Endodermal cell (in vitro differentiated cells): Measurements from ENCODE around the gene WDR7. TPM values are rescaled to one million over a fixed set of nuclear protein-coding genes. Genes with fewer than 3 reads are reported as not detected.

Experiments
- DNase-seq: peaks from one replicate; pipeline ENCODE4 v3.0.0-alpha.2; 2017
- H3K27ac ChIP-seq: 2 replicates; pipeline ENCODE4 v1.5.1; 2013; ENCODE audit warnings: mild to moderate bottlenecking, low read depth, low read length, moderate library complexity
- H3K27me3 ChIP-seq: 2 replicates; pipeline ENCODE4 v1.6.1; 2013; ENCODE audit warnings: mild to moderate bottlenecking, low read length, moderate library complexity; ENCODE audit not compliant: insufficient read depth, control insufficient read depth, poor library complexity, severe bottlenecking
- H3K36me3 ChIP-seq: 2 replicates; pipeline ENCODE4 v1.7.0; 2013; ENCODE audit warnings: mild to moderate bottlenecking, low read length, moderate library complexity; ENCODE audit not compliant: control insufficient read depth, insufficient read depth
- H3K4me1 ChIP-seq: one replicate; pipeline ENCODE4 v1.7.0; 2013; ENCODE audit warnings: low read length; ENCODE audit not compliant: control insufficient read depth, insufficient read depth
- H3K4me3 ChIP-seq: 2 replicates; pipeline ENCODE4 v1.5.1; 2013; ENCODE audit warnings: mild to moderate bottlenecking, low read length, moderate library complexity
- H3K9ac ChIP-seq: 2 replicates; pipeline ENCODE4 v1.6.1; 2013; ENCODE audit warnings: mild to moderate bottlenecking, low read length, moderate library complexity; ENCODE audit not compliant: poor library complexity, severe bottlenecking; ENCODE audit errors: extremely low read depth
- H3K9me3 ChIP-seq: 2 replicates; pipeline ENCODE4 v1.6.1; 2013; ENCODE audit warnings: mild to moderate bottlenecking, low read length, moderate library complexity; ENCODE audit not compliant: control insufficient read depth
- H3K27ac Mint-ChIP-seq: 2 replicates; pipeline ENCODE4 v1.8.0; 2020; ENCODE audit warnings: mixed read lengths
- H3K27me3 Mint-ChIP-seq: 2 replicates; pipeline ENCODE4 v1.8.0; 2021; ENCODE audit warnings: mild to moderate bottlenecking, mixed read lengths; ENCODE audit not compliant: insufficient read depth
- H3K36me3 Mint-ChIP-seq: 2 replicates; pipeline ENCODE4 v1.8.0; 2020; ENCODE audit warnings: low read depth, mixed read lengths
- H3K4me1 Mint-ChIP-seq: 2 replicates; pipeline ENCODE4 v1.8.0; 2020; ENCODE audit warnings: mixed read lengths
- H3K4me3 Mint-ChIP-seq: 2 replicates; pipeline ENCODE4 v1.8.0; 2020; ENCODE audit warnings: mild to moderate bottlenecking, moderate library complexity, mixed read lengths
- H3K9me3 Mint-ChIP-seq: 2 replicates; pipeline ENCODE4 v1.8.0; 2020; ENCODE audit warnings: mild to moderate bottlenecking, mixed read lengths
- WGBS, 2 experiments: methylation state at CpG; one replicate each; pipeline versions ENCODE4 v1.1.5 to v1.1.7; 2013; ENCODE audit warnings: missing lambda C conversion rate in 2 of 2, mixed read lengths in 1 of 2; ENCODE audit not compliant: insufficient coverage in 1 of 2, insufficient read length in 1 of 2; 5-methylcytosine and 5-hydroxymethylcytosine counted together
- total RNA-seq, 2 donors: library from RNA; stranded (reverse); fragmentation: NEBNext Ultra II Directional in 1 of 2; extraction: Animal tissue kit (Norgen Biotek cat#: 25700) in 1 of 2; gene quantifications; 2 replicates in 1 of 2; 3 replicates in 1 of 2; pipeline ENCODE4 v1.2.1, GENCODE V29; 2021
- TF ChIP-seq, protein P1 (sequence below): fragments of 200-600 bp; sonication (generic); conservative IDR thresholded peaks from 2 replicates; pipeline ENCODE4 v1.5.0; 2021; ENCODE audit warnings: antibody characterized with exemption, mild to moderate bottlenecking

Gene WDR7
- total RNA-seq, 2 donors from 2014 or later, result 17.1 to 22.5 TPM

DNA sequence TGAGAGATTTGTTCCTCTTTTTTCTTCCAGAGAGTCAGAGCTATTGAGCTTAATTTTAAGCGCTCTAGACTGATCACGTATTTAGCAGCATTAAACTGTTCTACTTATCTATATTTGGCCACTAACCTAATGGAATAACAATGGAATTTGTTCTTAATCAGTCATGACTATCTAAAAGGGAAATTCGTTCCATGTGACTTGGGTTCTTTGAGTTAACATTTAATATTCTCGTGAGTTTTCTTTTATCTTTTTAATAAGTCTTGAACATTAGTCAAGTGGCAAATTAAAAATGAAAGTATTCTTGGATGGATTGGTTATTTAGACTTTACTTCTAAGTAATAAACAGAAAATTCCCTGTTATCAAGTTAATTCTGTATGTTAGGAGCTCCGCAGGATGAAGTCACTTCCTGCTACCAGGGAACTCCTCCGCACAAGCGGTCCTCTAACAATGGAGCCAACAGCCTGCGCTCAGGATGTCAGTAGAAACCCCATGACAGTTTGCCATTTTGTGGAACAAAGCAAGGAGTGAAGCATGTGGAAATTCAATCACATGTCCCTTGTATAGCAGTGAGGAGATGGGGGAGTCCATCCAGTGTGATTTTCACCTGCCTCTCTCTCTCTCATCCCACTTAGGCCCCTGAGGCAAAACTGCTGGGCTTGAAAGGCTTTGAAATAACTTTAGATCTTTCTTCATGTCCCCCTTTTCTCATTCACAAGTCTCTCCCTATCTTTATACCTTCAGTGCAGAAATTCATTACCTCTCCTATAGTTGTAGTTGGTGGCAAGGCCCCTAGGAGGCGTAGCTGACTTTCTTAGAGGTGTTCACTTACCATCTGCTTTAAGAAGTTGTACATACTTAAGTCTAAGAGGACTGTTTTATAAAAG is 138.1 kb downstream of the WDR7 start:
- no peaks in the 10 kb centered on the region for H3K36me3 ChIP-seq
- no peak overlapping the region for H3K4me3 ChIP-seq
- Mint-ChIP-seq H3K4me3 (no peak overlapping the region), H3K9me3 (no peaks in the 10 kb centered on the region), H3K27ac (peak overlapping the region; percentile 52), H3K36me3 (no peaks in the 10 kb centered on the region), H3K4me1 (peaks cover 3% of the 10 kb centered on the region), H3K27me3 (no peaks in the 10 kb centered on the region)
- no peaks in the 10 kb centered on the region for H3K4me1 ChIP-seq
- H3K27me3 ChIP-seq, result no peaks in the 10 kb centered on the region
- H3K9me3 ChIP-seq, result no peaks in the 10 kb centered on the region
- TF ChIP-seq, protein P1, sequence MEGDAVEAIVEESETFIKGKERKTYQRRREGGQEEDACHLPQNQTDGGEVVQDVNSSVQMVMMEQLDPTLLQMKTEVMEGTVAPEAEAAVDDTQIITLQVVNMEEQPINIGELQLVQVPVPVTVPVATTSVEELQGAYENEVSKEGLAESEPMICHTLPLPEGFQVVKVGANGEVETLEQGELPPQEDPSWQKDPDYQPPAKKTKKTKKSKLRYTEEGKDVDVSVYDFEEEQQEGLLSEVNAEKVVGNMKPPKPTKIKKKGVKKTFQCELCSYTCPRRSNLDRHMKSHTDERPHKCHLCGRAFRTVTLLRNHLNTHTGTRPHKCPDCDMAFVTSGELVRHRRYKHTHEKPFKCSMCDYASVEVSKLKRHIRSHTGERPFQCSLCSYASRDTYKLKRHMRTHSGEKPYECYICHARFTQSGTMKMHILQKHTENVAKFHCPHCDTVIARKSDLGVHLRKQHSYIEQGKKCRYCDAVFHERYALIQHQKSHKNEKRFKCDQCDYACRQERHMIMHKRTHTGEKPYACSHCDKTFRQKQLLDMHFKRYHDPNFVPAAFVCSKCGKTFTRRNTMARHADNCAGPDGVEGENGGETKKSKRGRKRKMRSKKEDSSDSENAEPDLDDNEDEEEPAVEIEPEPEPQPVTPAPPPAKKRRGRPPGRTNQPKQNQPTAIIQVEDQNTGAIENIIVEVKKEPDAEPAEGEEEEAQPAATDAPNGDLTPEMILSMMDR, result peak; percentile 85
- H3K27ac ChIP-seq, result no peak overlapping the region
- WGBS, 2 experiments, result 85 to 86% methylated on average over 7 to 9 of the region's 9 CpGs
- DNase-seq, result peak; percentile 88
- H3K9ac ChIP-seq, result no peak overlapping the region

DNA sequence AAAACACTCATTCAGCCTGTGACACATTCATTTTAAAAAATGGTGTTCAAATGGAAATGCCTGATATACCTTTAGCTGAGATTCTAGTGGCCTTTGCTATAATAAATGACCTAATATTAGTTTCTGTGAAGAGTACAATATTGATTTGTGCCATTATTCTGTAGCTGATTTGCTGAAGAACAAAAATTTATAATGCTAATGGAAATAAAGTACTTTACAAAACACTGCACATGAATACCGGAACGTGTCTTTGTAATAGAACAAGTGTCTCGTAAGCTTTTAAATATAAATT is 138.7 kb downstream of the WDR7 start:
- Mint-ChIP-seq H3K9me3 (no peaks in the 10 kb centered on the region), H3K27ac (no peak overlapping the region), H3K36me3 (no peaks in the 10 kb centered on the region), H3K4me3 (no peak overlapping the region), H3K4me1 (peaks cover 3% of the 10 kb centered on the region), H3K27me3 (no peaks in the 10 kb centered on the region)
- Histone ChIP-seq H3K4me3 (no peak overlapping the region), H3K27me3 (no peaks in the 10 kb centered on the region), H3K27ac (no peak overlapping the region), H3K4me1 (no peaks in the 10 kb centered on the region), H3K36me3 (no peaks in the 10 kb centered on the region), H3K9ac (no peak overlapping the region), H3K9me3 (no peaks in the 10 kb centered on the region)
- WGBS, 2 experiments, result 95% methylated on average over 3 of the region's 3 CpGs; no CpG with 5 or more reads in 1 of the 2 experiments
- DNase-seq, result no peak
- TF ChIP-seq, protein P1, result peak; percentile 11

DNA sequence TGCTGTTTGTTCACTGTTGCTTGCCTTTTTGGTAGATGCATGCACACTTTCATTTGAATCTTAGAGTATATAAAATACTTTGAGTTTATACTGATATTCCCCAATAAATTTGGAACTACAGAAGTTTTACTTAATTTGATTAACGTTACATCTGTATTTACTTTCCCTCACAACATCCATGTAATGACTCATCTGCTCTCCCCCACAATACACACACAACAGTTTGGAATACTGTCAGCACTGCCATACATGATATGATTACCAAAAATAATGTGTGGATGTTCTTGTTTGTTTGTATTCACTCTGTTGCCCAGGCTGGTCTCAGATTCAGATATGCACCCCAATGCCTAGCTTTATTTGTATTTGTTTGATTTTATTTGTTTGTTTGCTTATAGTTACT is 144.2 kb downstream of the WDR7 start:
- no peaks in the 10 kb centered on the region for H3K27me3 ChIP-seq
- H3K4me1 ChIP-seq, result no peaks in the 10 kb centered on the region
- Mint-ChIP-seq H3K36me3 (no peaks in the 10 kb centered on the region), H3K9me3 (no peaks in the 10 kb centered on the region), H3K27ac (no peak overlapping the region), H3K27me3 (no peaks in the 10 kb centered on the region), H3K4me3 (no peak overlapping the region), H3K4me1 (no peaks in the 10 kb centered on the region)
- no peak overlapping the region for H3K4me3 ChIP-seq
- DNase-seq, result no peak
- H3K9ac ChIP-seq, result no peak overlapping the region
- TF ChIP-seq, protein P1, result no peak
- no peaks in the 10 kb centered on the region for H3K9me3 ChIP-seq
- no peak overlapping the region for H3K27ac ChIP-seq
- WGBS, 2 experiments, result 94% methylated on average over 1 of the region's 1 CpG; no CpG with 5 or more reads in 1 of the 2 experiments
- H3K36me3 ChIP-seq, result no peaks in the 10 kb centered on the region
